ENCODE measurements around the gene CDH13.

DNA sequence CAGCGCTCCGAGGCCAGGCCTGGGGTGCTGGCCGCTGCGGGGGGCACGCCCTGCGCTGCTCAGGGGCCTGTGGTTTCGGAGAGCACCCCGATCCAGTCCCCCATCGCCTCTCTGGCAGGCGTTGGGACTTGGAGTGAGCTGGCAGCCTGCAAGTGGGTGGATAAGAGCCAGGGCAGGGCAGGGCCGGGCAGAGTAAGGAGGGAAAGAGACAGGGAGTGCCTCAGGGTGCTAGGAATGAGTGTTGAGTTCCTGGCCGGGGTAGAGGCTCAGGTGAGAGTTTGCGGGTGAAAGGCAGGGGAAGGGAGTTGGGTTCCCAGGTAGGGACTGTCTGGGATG, 1.3 kb downstream of the CDH13 start:
- TF ChIP-seq, protein P1, sequence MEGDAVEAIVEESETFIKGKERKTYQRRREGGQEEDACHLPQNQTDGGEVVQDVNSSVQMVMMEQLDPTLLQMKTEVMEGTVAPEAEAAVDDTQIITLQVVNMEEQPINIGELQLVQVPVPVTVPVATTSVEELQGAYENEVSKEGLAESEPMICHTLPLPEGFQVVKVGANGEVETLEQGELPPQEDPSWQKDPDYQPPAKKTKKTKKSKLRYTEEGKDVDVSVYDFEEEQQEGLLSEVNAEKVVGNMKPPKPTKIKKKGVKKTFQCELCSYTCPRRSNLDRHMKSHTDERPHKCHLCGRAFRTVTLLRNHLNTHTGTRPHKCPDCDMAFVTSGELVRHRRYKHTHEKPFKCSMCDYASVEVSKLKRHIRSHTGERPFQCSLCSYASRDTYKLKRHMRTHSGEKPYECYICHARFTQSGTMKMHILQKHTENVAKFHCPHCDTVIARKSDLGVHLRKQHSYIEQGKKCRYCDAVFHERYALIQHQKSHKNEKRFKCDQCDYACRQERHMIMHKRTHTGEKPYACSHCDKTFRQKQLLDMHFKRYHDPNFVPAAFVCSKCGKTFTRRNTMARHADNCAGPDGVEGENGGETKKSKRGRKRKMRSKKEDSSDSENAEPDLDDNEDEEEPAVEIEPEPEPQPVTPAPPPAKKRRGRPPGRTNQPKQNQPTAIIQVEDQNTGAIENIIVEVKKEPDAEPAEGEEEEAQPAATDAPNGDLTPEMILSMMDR (conservative IDR thresholded peaks at IDR 0.05): no peak
- no peak for TF ChIP-seq ZFX (IDR thresholded peaks at IDR 0.05)
